Measurements from ENCODE around the gene MTHFD2L.

GRCh38 chr4:74292111-74292870, 134.4 kb downstream of the MTHFD2L start:
- TF ChIP-seq SP2 (IDR thresholded peaks at IDR 0.05; ENCODE audit: extremely low read depth, low read depth, low read length, poor library complexity, severe bottlenecking) (no peak), RBBP5 (IDR thresholded peaks at IDR 0.05; ENCODE audit: borderline replicate concordance, insufficient read depth, low read length, poor library complexity, severe bottlenecking) (no peak), CTCF (IDR thresholded peaks at IDR 0.05 in 2 of 3, conservative IDR thresholded peaks at IDR 0.05 in 1 of 3; ENCODE audit: insufficient read depth in 2 of 3, low read depth in 1 of 3, low read length in 3 of 3) (no peak), POLR3G (IDR thresholded peaks at IDR 0.05; ENCODE audit: extremely low read depth, insufficient read length, insufficient replicate concordance) (no peak), NRF1 (conservative IDR thresholded peaks at IDR 0.05 in 1 of 2, IDR thresholded peaks at IDR 0.05 in 1 of 2) (no peak), FOXA1 (IDR thresholded peaks at IDR 0.05; ENCODE audit: borderline replicate concordance) (no peak), ZMIZ1 (IDR thresholded peaks at IDR 0.05; ENCODE audit: low read depth in 2 of 2, low read length in 2 of 2) (no peak), HIVEP1 (CRISPR knock-in tag; IDR thresholded peaks at IDR 0.05) (no peak), ZNF146 (CRISPR knock-in tag; IDR thresholded peaks at IDR 0.05; ENCODE audit: unreplicated experiment) (no peak), CEBPB (tag; IDR thresholded peaks at IDR 0.05) (no peak), ZNF695 (CRISPR knock-in tag; IDR thresholded peaks at IDR 0.05) (no peak), ZBTB8A (IDR thresholded peaks at IDR 0.05; ENCODE audit: partially characterized antibody) (no peak), NCOR1 (IDR thresholded peaks at IDR 0.05) (no peak)

Measured in K562 (cell line).